Raji (cell line): ENCODE results near the gene PPM1A.

Source experiments
- POLR2A ChIP-seq: IDR thresholded peaks from 2 replicates; pipeline ENCODE4 v1.6.1; 2011; ENCODE audit warnings: low read depth, low read length, control low read depth; ENCODE audit not compliant: insufficient read depth

PPM1A gene

DNA sequence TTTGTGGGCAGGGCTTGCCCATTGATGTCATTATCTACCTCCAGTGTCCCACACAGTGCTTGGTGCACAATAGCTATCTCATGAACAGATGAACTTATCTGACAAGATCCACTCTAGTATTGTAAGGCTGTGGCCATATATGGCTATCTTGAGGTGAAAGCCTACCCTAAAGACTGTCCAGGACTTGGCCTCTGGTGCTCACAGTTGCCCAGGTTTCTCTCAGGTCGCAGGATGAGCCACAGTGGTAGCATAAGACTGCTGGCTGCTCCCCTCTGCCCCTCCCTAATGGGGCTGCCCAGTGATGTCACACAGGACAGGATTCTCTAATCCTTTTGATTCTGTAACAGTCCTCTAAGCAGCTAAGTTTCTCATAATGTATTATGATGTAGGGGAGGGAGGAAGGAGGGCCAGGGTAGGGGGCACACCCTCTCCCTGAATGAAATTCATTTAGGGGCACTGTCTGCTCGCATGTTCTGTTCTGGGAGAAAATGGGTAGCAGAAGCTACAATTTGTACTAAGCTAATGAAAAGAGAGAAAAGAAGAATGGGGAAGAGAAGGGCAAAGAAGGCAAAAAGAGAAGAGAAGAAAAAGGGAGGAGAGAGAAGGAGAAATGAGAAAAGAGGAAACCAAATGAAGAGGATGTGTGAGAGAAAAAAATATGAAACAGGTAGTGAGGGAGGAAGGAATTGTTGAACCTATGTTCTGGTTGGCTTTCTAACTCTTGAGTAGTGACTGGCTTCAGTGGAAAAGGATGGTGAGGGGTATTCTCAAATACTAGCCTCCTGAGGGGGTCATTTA, 3.4 kb upstream of the PPM1A start:
- TF ChIP-seq POLR2A: no peak

DNA sequence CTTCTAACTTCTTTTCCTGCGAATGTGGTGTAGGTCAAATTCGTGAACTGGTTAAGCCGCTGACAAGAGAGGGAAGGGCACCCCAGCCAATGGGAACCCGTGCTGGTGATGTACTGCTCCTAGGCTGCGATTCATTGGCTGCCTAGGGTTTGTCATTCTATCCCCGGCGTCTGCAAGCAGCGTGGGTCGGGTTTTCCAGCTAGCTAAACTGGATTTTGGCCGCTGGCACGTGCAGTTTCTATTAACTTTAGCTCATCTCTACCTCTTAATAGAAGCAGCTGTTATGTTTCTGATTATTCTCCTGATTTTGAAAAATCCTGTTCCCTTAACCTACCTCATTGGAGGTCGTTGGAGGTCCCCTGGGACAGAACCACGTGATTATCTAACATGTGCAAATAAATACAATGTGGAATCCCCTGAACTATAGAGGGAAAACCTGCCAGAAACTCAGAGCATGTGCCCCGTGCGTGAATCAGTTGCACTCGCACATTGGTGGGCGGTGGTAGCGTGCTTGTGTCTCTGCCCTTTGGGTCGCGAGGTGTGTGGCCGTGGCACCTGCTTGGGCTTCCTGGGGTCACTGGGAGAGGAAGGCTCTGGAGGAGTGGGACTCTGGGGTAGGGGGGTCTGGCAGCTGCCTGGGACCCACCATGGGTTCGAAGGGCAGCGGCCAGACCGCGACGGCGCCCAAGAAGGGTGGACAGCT, 876 bp upstream of the PPM1A start:
- peak; percentile 43; the same call in 1 of the 2 replicates for TF ChIP-seq POLR2A

DNA sequence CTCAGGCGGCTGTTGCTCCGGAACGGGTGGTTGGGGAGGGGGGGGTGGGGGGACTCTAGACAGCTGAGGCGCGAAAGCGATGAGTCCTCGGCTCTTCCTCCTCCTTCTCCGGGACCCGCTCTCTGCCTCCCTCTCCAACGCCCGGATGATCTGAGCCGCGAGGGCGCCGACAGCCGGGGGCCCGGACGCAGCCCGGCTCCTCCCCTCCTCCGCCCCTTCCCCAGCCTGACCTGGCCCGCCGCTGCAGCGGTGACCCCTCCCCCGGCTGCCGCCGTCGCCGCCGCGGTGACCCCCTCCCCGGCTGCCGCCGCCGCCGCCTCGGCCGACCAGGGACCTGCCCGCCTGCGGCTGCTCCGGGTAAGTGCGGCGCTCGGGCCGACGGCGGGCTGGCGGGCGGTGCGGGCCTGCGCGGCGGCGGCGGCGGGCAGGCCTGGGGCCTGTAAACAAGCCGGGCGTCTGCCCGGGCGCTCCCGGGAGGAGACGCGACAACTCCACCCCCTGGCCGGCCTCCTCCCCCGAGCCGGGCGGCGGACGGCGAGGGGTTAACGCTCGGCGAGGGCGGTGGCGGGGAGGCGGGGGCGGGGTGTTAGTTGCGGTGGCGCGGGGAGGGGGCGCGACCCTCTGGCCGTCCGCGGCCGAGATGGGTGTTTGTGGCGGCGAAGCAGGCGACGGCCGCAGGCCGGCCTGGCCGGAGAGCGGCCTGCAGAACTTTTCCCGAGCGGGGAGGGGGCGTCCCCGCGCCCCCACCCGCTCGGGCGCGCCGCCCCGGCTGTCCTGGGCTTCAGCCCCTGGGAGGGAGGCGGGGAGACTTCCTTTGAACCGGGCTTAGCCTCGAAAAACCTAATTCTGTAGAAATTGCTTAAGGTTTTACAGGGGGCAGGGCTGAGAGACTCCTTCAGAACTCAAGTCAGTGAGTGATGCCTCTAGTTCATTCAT, 568 bp downstream of the PPM1A start:
- no peak; the same call in none of the 2 replicates for TF ChIP-seq POLR2A

DNA sequence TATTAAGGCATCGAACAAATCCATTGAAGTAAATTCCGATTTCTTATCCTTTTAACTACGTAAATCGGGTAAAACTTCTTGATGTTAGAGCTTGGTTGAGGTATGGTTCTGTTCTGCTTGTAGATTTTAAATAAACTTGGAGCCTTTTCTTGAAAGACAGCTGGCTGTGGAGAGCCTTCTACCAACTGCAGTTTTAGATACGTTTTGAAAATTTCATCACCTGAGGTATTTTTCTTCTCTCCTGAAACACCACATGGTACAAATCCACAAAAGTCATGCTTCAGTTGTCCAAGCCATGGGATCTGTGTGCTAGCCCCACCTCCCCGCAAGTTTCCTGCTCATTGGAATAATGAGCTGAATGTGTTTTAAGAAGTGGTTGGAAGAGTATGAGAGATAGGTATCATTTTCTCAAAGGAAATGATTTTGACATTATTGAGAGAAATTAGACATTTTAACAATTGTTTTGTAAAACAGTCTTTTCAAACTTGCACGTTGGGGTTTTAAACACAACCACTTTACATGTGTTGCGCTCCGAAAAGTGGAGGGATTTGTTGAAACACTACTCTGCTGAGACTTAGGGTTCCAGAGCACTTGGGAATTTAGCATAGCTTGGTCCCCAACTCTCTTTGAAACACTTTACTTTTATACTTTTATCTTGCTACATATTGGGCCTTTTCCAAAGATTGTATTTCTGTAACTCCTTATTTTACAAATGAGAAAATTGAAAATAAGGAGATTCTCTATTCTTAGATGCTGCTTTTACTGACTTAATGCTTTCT, 1.4 kb downstream of the PPM1A start:
- no peak for TF ChIP-seq POLR2A

DNA sequence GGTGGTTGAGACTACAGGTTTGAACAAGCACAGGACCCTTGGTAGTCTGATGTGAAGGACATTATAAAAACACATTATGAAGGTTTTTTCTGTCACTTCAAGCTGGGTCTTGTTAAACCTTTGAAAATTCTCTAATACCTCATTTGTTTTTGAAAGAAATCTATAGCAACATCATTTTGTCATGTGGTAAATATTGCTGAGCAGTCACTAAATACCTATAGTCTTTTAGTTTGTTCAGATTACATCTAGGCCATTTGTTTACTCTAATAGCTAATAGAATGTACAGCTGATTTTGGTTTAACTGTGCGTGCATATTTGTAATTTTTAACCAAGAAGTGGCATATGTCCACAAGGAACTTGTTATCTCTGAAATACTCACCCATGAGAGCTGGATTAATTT, 2.9 kb downstream of the PPM1A start:
- TF ChIP-seq POLR2A: no peak

DNA sequence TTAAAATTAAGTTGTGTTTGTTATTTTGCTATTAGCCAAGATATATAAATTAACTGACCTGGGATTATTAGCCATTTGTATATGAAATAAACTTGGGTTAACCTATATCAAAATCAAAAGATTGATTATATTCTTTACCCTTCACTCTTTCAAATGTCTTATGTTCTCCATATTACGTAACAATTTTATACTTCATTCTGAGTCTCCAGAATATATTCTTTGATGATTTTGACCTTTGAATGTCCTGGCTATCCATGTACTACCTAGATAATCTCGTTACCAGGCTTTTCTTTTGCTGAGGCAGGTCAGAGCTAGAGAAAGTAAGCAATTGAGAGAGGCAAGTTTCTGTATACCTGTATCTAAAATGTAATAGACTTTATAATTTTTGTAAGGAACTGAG, 3.6 kb downstream of the PPM1A start:
- no peak for TF ChIP-seq POLR2A

DNA sequence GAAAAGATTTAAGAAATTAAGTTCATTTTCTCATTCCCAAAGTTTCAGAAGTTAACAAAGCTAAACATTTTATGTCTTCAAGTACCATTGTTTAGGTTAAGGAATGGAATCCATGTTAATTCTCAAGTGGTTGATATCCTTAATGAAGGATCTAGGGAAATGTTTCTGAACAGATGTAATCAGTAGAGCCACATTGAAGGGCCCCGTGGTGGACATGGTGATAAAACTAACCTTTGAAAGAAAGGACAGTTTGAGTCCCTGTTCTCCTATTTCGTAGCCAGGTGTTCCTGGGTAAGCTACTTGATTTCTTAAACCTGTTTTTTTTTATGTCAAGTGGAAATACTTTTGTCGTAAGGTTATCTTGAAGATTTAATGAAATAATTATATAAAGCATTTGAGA, 4.6 kb downstream of the PPM1A start:
- no peak for TF ChIP-seq POLR2A

DNA sequence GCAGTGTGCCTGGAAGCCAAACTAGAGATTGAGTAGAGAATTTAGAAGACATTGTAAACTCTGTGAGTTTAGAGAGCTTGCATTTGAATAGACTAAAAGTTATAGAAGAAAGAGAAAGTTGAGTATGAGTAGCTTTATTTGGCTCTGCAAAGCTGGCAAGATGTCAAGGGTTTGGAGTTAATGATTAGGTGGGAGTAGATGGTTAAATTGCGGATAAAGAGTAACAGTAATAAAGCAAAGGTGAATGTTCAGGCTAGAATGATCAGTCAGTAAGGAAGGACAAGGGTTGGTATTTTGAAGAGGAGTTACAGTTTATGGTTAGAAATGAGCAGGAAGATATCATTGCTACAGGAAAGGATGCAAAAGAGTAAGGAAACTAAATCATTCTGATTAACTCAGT, 5.2 kb downstream of the PPM1A start:
- no peak for TF ChIP-seq POLR2A

DNA sequence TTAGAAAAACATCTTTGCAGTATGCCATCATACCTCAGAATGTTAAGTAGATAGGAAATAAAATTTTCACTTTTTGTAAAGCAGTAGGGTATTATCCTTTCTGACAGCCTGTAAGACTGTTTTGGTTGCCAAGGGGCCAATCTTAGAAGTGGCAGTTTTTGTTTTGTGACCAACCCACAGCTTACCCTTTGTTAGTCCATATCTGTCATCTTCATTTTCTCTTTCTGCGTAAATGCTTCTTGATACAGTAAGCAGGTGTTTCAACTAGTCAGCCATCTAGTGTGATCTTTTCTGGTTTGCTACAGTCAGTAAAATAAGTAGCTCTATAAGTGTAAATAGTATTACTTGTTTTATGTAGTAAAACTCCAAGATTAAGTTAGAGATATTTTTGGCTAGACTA, 8.8 kb downstream of the PPM1A start:
- TF ChIP-seq POLR2A: no peak

DNA sequence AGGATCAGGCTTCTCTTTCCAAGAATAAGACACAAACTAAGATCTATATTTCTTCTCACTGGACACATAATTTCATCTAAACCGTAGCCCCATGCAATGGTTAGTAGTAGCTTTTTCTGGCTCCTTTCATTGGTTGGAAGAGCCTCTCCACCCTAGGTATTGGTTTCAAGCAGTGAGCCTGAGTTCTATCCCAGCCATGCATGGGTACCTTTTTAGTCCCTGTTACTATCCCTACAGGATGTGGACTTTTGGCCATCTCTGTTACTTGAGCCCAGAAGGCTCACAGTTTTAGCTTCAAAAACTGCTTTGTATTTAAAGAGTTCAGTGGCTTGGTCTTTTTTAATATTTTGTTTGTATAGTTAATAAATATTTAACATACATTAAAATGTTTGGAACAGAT, 16.1 kb downstream of the PPM1A start:
- no peak for TF ChIP-seq POLR2A

DNA sequence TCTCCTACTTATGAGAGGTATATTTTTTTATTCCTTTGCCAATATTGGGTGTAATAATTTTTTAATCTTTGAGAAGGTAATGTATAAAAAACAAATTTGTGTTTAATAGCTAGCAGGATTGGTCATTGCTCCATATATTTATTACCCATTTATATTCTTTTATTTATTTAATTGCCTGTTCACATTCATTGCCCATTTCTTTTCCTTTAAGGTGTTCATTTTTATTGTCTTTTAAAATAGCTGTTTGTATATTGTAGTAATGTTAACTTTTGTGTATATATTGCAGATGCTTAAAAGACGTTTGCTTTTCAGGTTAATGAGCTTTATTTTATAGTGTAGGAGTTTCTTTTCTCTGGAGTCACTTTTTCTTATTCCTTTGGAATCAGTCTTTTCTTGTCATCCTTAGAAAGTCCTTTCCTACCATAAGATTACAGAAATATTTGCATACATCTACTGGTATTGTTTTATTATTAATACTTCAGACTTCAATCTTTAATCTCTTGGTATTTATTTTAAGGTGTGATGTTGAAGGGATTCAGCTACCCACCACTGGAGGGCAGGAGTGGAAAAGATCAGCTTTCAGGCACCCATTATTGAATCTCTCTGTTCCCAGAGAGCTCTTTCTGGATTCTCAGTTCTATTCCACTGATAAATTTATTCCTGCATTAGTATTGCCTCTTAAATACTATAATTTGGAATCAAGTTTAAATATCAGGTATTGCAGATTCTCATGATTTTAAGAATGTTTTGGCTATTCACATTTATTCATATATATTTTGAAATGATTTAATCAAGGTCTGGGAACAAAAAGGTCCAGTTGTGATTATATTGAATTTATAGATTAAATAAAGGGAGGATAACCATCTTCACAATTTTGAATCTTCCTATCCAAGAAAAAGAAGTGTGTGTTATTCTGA, 17.3 kb downstream of the PPM1A start:
- TF ChIP-seq POLR2A: no peak

DNA sequence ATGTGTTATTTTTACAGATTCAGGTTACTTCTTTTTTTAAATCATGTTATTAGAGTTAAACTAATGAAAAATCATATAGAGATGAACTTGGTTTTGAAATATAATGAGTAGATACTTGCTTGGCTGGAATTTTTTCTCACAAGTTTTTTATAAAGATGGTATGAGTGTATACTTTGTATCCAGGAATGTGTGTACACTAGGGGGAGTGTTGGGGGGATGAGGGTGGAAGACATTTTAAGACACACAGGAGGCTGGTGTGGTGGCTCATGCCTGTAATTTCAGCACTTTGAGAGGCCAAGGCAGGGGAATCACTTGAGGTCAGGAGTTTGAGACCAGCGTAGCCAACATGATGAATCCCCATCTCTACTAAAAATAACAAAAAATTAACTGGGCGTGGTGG, 23.2 kb downstream of the PPM1A start:
- TF ChIP-seq POLR2A: no peak

DNA sequence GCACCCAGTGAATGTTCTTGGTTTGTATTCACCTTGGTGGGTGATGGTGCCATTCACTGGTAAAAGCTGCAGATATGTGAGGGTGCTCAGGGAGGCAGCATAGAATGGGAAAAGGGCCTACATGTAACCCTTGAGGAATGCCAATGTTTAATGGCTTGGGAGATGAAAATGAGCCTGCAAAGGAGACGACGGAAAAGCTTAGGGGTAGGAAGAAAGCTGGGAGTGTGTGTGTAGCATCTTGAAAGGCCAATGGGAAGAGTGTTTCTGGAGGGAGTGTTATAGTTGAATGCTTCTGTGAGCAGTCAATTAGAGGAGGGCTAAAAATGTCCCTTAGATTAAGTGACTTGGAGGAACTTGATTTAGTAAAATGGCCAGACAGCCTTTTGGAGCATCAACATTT, 24.9 kb downstream of the PPM1A start:
- no peak for TF ChIP-seq POLR2A

DNA sequence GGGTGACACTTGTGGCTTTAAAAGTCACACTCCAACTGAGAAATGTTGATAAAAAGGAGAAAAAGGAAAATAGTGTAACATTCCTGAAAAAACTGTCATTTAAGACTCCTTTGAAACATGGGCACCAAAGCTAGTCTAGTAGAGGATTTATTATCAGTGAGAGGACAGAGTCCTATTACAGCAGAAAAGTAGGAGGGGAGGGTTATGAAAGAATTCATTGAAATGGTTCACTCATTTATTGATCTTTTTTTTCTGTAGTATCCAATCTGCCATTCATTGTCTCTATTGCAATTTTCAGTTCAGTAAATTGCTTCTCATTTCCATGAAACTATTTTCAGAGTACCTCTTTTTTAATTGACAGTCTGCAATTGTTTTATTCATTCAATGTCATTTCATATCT, 25.4 kb downstream of the PPM1A start:
- TF ChIP-seq POLR2A: no peak

DNA sequence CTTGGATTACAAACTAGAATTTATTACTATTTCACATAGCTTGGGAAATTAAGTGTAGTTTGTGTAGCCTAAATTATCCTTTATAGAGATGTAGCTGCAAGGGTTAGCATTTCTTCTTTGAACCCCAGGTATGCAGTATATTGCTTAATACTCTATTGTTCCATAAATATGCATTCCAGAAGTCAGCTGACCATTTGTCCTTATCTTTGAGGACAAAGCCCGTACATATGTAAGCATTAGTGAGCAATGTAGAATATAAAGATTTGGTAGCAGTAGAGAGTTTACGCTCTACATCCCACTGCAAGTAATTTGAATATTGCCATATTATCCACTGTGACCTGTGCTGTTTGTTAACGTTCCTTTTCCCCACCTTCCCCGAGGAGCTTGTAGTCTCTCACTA, 26.9 kb downstream of the PPM1A start:
- TF ChIP-seq POLR2A: no peak
